GM19351 (cell line): ENCODE measurements around the gene PRR19.
A peak's percentile ranks its signal among the peaks of the same experiment; 100 is the strongest.

ENCODE experiments used
- ATAC-seq: cut with Tn5 transposase; IDR thresholded peaks from one replicate; pipeline ENCODE4 v1.9.1; 2021; ENCODE audit warnings: mild to moderate bottlenecking, moderate library complexity; ENCODE audit not compliant: unreplicated experiment

Gene PRR19

GRCh38 chr19:42270346-42271044, 31.4 kb upstream of the PRR19 start:
- no peak for ATAC-seq

- no peak for ATAC-seq
Measured at GRCh38 chr19:42271045-42271419, 30.9 kb upstream of the PRR19 start.

- no peak for ATAC-seq
Measured at GRCh38 chr19:42271861-42272534, 29.9 kb upstream of the PRR19 start.

- no peak for ATAC-seq
Measured at GRCh38 chr19:42272535-42272897, 29.4 kb upstream of the PRR19 start.

GRCh38 chr19:42272989-42273406, 28.9 kb upstream of the PRR19 start:
- no peak for ATAC-seq

- ATAC-seq = no peak
Measured at GRCh38 chr19:42273407-42274064, 28.4 kb upstream of the PRR19 start.

- ATAC-seq = no peak
Measured at GRCh38 chr19:42274065-42274682, 27.8 kb upstream of the PRR19 start.

- ATAC-seq = no peak
Measured at GRCh38 chr19:42275103-42275502, 26.8 kb upstream of the PRR19 start.

- ATAC-seq = no peak
Measured at GRCh38 chr19:42275517-42275916, 26.4 kb upstream of the PRR19 start.

GRCh38 chr19:42276284-42276683, 25.6 kb upstream of the PRR19 start:
- ATAC-seq = no peak

GRCh38 chr19:42276821-42277220, 25.1 kb upstream of the PRR19 start:
- ATAC-seq = no peak

GRCh38 chr19:42277821-42278451, 24.0 kb upstream of the PRR19 start:
- ATAC-seq = no peak

- ATAC-seq = no peak
Measured at GRCh38 chr19:42278452-42279154, 23.3 kb upstream of the PRR19 start.

GRCh38 chr19:42279155-42279901, 22.6 kb upstream of the PRR19 start:
- ATAC-seq = no peak

- ATAC-seq = peak; percentile 32
Measured at GRCh38 chr19:42279902-42280814, 21.8 kb upstream of the PRR19 start.

- no peak for ATAC-seq
Measured at GRCh38 chr19:42280815-42281145, 21.2 kb upstream of the PRR19 start.

- ATAC-seq = no peak
Measured at GRCh38 chr19:42281146-42281826, 20.6 kb upstream of the PRR19 start.
